Peyer's patch (tissue), 4 donors: ENCODE data around the gene PODXL2. TPM values are rescaled to one million over a fixed set of nuclear protein-coding genes. Genes with fewer than 3 reads are reported as not detected.

Experiments
- DNase-seq, 3 donors: peaks; one replicate each; pipeline ENCODE4 v3.0.0-alpha.2; 2017 to 2019
- H3K27ac ChIP-seq, 4 donors: fragments of 200-600 bp; sonication (generic); one replicate each; pipeline ENCODE4 v1.5.1; 2016 to 2019
- H3K27me3 ChIP-seq, 2 donors: fragments of 200-600 bp; sonication (generic); one replicate each; pipeline ENCODE4 v1.5.1; 2019
- H3K36me3 ChIP-seq, 3 donors: fragments of 200-600 bp; sonication (generic); one replicate each; pipeline ENCODE4 v1.5.1; 2016 to 2019
- H3K4me1 ChIP-seq, 4 donors: fragments of 200-600 bp; sonication (generic); one replicate each; pipeline ENCODE4 v1.5.1; 2016 to 2019
- H3K4me3 ChIP-seq, 4 donors: fragments of 200-600 bp; sonication (generic); 1 replicate in 3 of 4; 2 replicates in 1 of 4; pipeline ENCODE4 v1.5.1; 2016 to 2019; ENCODE audit warnings: mild to moderate bottlenecking in 1 of 4
- H3K9me3 ChIP-seq, 4 donors: fragments of 200-600 bp; sonication (generic); one replicate each; pipeline ENCODE4 v1.5.1; 2016 to 2019; ENCODE audit warnings: mild to moderate bottlenecking in 1 of 4
- CTCF ChIP-seq, 6 experiments: fragments of 450-650 bp in 4 of 6; fragments of 200-600 bp in 2 of 6; sonication (generic) in 1 of 6; IDR thresholded peaks; one replicate each; pipeline ENCODE4 v1.5.1; 2017 to 2019; ENCODE audit warnings: antibody characterized with exemption in 6 of 6, mild to moderate bottlenecking in 3 of 6, moderate library complexity in 1 of 6
- POLR2A ChIP-seq, 2 donors: fragments of 450-650 bp; IDR thresholded peaks; one replicate each; pipeline ENCODE4 v1.5.1; 2017; ENCODE audit warnings: antibody characterized with exemption in 2 of 2, mild to moderate bottlenecking in 2 of 2, moderate library complexity in 2 of 2
- total RNA-seq, 4 donors: library from RNA; depleted of rRNA; stranded (reverse); fragments of >200 nt; gene quantifications; one replicate each; pipeline ENCODE4 v1.1.0, GENCODE V29; 2016

PODXL2 gene
- total RNA-seq, 4 donors from 2014 or later = 7.4 to 15.6 (median 9.9) TPM

GRCh38 chr3:127658234-127658633, 29.2 kb downstream of the PODXL2 start:
- TF ChIP-seq CTCF (IDR thresholded peaks at IDR 0.05) = no peak
- TF ChIP-seq POLR2A (IDR thresholded peaks at IDR 0.05) = no peak
- Histone ChIP-seq H3K36me3 (no peaks in the 10 kb centered on the region), H3K4me1 (no peaks in the 10 kb centered on the region), H3K27me3 (no peaks in the 10 kb centered on the region), H3K9me3 (no peaks in the 10 kb centered on the region), H3K4me3 (no peak overlapping the region), H3K27ac (no peak overlapping the region)
- DNase-seq = no peak

DNA sequence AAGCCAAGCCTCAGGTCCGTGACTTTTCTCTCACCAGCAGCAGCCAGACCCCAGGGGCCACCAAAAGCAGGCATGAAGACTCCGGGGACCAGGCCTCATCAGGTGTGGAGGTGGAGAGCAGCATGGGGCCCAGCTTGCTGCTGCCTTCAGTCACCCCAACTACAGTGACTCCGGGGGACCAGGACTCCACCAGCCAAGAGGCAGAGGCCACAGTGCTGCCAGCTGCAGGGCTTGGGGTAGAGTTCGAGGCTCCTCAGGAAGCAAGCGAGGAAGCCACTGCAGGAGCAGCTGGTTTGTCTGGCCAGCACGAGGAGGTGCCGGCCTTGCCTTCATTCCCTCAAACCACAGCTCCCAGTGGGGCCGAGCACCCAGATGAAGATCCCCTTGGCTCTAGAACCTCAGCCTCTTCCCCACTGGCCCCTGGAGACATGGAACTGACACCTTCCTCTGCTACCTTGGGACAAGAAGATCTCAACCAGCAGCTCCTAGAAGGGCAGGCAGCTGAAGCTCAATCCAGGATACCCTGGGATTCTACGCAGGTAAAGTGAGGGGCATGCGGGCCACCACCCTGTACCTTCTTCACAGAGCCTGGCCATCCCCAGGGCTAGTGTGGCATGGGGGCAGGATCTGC, 31.8 kb downstream of the PODXL2 start:
- Histone ChIP-seq H3K27ac (no peak overlapping the region), H3K9me3 (no peaks in the 10 kb centered on the region), H3K36me3 (no peaks in the 10 kb centered on the region), H3K4me1 (no peaks in the 10 kb centered on the region), H3K4me3 (no peak overlapping the region), H3K27me3 (no peaks in the 10 kb centered on the region)
- DNase-seq = no peak
- TF ChIP-seq POLR2A (IDR thresholded peaks at IDR 0.05) = no peak
- no peak for TF ChIP-seq CTCF (IDR thresholded peaks at IDR 0.05)

DNA sequence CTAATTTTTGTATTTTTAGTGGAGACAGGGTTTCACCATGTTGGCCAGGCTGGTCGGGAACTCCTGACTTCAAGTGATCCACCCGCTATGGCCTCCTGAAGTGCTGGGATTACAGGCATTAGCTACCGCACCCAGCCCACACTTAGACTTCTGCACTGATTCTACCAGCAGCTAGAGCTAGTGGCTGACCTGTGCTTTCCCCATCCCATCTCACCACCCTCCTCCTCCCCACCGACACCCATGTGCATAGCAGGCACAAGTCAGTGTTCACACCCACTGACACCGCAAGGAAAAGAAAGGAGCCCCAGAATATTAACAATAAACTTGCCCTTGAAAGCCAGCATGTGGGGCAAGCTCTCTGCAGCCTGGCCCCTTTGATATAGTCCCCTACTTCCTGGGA, 32.6 kb downstream of the PODXL2 start:
- Histone ChIP-seq H3K4me3 (no peak overlapping the region), H3K9me3 (no peaks in the 10 kb centered on the region), H3K4me1 (no peaks in the 10 kb centered on the region), H3K36me3 (no peaks in the 10 kb centered on the region), H3K27ac (no peak overlapping the region), H3K27me3 (no peaks in the 10 kb centered on the region)
- no peak for DNase-seq
- TF ChIP-seq POLR2A (IDR thresholded peaks at IDR 0.05) (no peak), CTCF (IDR thresholded peaks at IDR 0.05) (no peak)

- Histone ChIP-seq H3K4me1 (no peaks in the 10 kb centered on the region), H3K27me3 (no peaks in the 10 kb centered on the region), H3K36me3 (no peaks in the 10 kb centered on the region), H3K4me3 (no peak overlapping the region), H3K9me3 (no peaks in the 10 kb centered on the region), H3K27ac (no peak overlapping the region)
- TF ChIP-seq POLR2A (IDR thresholded peaks at IDR 0.05) = no peak
- DNase-seq = no peak
Observed at GRCh38 chr3:127662001-127662469, 33.0 kb downstream of the PODXL2 start.

GRCh38 chr3:127663151-127663550, 34.2 kb downstream of the PODXL2 start:
- Histone ChIP-seq H3K4me1 (no peaks in the 10 kb centered on the region), H3K27me3 (no peaks in the 10 kb centered on the region), H3K9me3 (no peaks in the 10 kb centered on the region), H3K27ac (no peak overlapping the region), H3K36me3 (no peaks in the 10 kb centered on the region), H3K4me3 (no peak overlapping the region)
- TF ChIP-seq POLR2A (IDR thresholded peaks at IDR 0.05) (no peak), CTCF (IDR thresholded peaks at IDR 0.05) (no peak)
- no peak for DNase-seq

- Histone ChIP-seq H3K27me3 (no peaks in the 10 kb centered on the region), H3K27ac (no peak overlapping the region), H3K9me3 (no peaks in the 10 kb centered on the region), H3K4me3 (no peak overlapping the region), H3K4me1 (no peaks in the 10 kb centered on the region), H3K36me3 (no peaks in the 10 kb centered on the region)
- DNase-seq = no peak
- TF ChIP-seq POLR2A (IDR thresholded peaks at IDR 0.05) (no peak), CTCF (IDR thresholded peaks at IDR 0.05) (no peak)
Observed at GRCh38 chr3:127665165-127665564, 36.2 kb downstream of the PODXL2 start.
